ENCODE results near the gene AUTS2. TPM values are rescaled to one million over a fixed set of nuclear protein-coding genes. Genes with fewer than 3 reads are reported as not detected.

AUTS2 gene
- total RNA-seq, 1 donor from 2014 or later, result 125 TPM

DNA sequence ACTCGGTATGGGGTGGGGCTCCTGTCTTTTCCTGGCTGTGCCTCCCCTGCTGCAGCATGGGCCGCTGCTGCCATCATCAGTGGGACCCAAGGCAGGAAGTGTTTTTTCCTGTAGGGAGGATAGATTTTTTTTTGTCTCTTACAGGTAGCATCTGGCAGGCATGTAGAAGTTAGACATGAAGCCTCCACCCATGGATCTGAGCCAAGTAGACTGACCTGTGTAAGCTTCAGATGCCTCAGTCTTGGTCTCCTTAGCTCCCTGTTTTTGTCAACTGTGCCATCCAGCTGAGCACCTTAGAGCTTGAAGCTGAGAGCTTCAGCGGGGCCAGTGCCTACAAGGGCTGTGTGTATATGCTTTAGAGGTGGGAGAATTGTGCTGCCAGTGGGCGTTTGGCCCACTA is 93.5 kb downstream of the AUTS2 start:
- Mint-ChIP-seq H3K4me1 (ENCODE audit: low read depth) (peaks cover 20% of the 10 kb centered on the region), H3K9me3 (ENCODE audit: low read depth) (no peaks in the 10 kb centered on the region), H3K27me3 (peaks cover 42% of the 10 kb centered on the region), H3K36me3 (ENCODE audit: insufficient read depth) (peaks cover 3% of the 10 kb centered on the region), H3K4me3 (ENCODE audit: low read depth) (no peak overlapping the region), H3K27ac (no peak overlapping the region)
- TF ChIP-seq, protein P1, sequence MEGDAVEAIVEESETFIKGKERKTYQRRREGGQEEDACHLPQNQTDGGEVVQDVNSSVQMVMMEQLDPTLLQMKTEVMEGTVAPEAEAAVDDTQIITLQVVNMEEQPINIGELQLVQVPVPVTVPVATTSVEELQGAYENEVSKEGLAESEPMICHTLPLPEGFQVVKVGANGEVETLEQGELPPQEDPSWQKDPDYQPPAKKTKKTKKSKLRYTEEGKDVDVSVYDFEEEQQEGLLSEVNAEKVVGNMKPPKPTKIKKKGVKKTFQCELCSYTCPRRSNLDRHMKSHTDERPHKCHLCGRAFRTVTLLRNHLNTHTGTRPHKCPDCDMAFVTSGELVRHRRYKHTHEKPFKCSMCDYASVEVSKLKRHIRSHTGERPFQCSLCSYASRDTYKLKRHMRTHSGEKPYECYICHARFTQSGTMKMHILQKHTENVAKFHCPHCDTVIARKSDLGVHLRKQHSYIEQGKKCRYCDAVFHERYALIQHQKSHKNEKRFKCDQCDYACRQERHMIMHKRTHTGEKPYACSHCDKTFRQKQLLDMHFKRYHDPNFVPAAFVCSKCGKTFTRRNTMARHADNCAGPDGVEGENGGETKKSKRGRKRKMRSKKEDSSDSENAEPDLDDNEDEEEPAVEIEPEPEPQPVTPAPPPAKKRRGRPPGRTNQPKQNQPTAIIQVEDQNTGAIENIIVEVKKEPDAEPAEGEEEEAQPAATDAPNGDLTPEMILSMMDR (IDR thresholded peaks at IDR 0.05; ENCODE audit: unreplicated experiment), result no peak
- DNase-seq (ENCODE audit: low spot score, unreplicated experiment), result no peak

- peak overlapping the region; percentile 46 for H3K27ac Mint-ChIP-seq
- H3K4me3 Mint-ChIP-seq (ENCODE audit: low read depth), result no peak overlapping the region
- no peaks in the 10 kb centered on the region for H3K9me3 Mint-ChIP-seq (ENCODE audit: low read depth)
- peaks cover 50% of the 10 kb centered on the region for H3K27me3 Mint-ChIP-seq
- TF ChIP-seq, protein P1 (IDR thresholded peaks at IDR 0.05; ENCODE audit: unreplicated experiment), result no peak
- H3K36me3 Mint-ChIP-seq (ENCODE audit: insufficient read depth), result peaks cover 3% of the 10 kb centered on the region
- H3K4me1 Mint-ChIP-seq (ENCODE audit: low read depth), result peaks cover 24% of the 10 kb centered on the region
- no peak for DNase-seq (ENCODE audit: low spot score, unreplicated experiment)
Observed at GRCh38 chr7:69692611-69693010, 94.3 kb downstream of the AUTS2 start.

GRCh38 chr7:69693042-69693441 is 94.8 kb downstream of the AUTS2 start:
- H3K9me3 Mint-ChIP-seq (ENCODE audit: low read depth), result no peaks in the 10 kb centered on the region
- H3K36me3 Mint-ChIP-seq (ENCODE audit: insufficient read depth), result peaks cover 3% of the 10 kb centered on the region
- TF ChIP-seq, protein P1 (IDR thresholded peaks at IDR 0.05; ENCODE audit: unreplicated experiment), result no peak
- H3K27me3 Mint-ChIP-seq, result peaks cover 55% of the 10 kb centered on the region
- H3K4me1 Mint-ChIP-seq (ENCODE audit: low read depth), result peaks cover 25% of the 10 kb centered on the region
- H3K4me3 Mint-ChIP-seq (ENCODE audit: low read depth), result no peak overlapping the region
- H3K27ac Mint-ChIP-seq, result no peak overlapping the region
- no peak for DNase-seq (ENCODE audit: low spot score, unreplicated experiment)

DNA sequence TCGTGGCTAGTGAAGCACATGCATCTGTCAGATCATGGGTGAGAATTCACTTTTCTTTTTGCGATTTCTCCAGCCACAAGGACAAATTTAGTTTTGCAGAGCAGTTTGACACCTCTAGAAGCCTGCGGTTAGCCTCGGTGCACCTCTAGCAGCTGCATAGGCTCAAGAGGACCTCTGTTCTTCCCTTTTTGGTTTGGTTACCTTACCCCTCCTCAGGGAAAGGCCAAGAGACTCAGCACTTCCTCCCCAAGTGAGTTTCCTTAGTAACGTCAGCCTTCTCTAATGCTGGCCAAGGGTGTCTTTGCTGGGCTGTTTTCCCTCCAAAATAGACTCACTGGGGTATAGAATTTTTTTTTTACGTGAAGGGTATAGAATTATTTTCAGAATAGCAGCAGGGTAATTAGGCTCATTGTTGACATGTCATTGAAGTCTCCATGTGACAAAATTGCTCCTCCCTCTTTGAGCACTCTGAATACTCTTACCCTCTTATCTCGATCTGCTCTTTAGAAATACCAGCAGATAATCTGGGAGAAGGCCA is 97.8 kb downstream of the AUTS2 start:
- Mint-ChIP-seq H3K4me1 (ENCODE audit: low read depth) (peaks cover 28% of the 10 kb centered on the region), H3K9me3 (ENCODE audit: low read depth) (no peaks in the 10 kb centered on the region), H3K4me3 (ENCODE audit: low read depth) (no peak overlapping the region), H3K36me3 (ENCODE audit: insufficient read depth) (peaks cover 3% of the 10 kb centered on the region), H3K27ac (no peak overlapping the region), H3K27me3 (peaks cover 74% of the 10 kb centered on the region)
- TF ChIP-seq, protein P1 (IDR thresholded peaks at IDR 0.05; ENCODE audit: unreplicated experiment), result no peak
- DNase-seq (ENCODE audit: low spot score, unreplicated experiment), result no peak

GRCh38 chr7:69696686-69697685 is 98.7 kb downstream of the AUTS2 start:
- no peak for DNase-seq (ENCODE audit: low spot score, unreplicated experiment)
- Mint-ChIP-seq H3K4me1 (ENCODE audit: low read depth) (peaks cover 29% of the 10 kb centered on the region), H3K9me3 (ENCODE audit: low read depth) (no peaks in the 10 kb centered on the region), H3K4me3 (ENCODE audit: low read depth) (no peak overlapping the region), H3K27me3 (peaks cover 80% of the 10 kb centered on the region), H3K36me3 (ENCODE audit: insufficient read depth) (peaks cover 1% of the 10 kb centered on the region), H3K27ac (no peak overlapping the region)
- TF ChIP-seq, protein P1 (IDR thresholded peaks at IDR 0.05; ENCODE audit: unreplicated experiment), result no peak
